OCI-LY7 (cell line): ENCODE data around the gene C1orf226. TPM values are rescaled to one million over a fixed set of nuclear protein-coding genes. Genes with fewer than 3 reads are reported as not detected.

Experiments
- BruUV-seq: library from RNA; stranded (reverse); fragments of 400-500 nt; replicated peaks from 2 replicates; lab custom pipeline; 2021; lab: Mats Ljungman, UMichigan
- CTCF ChIA-PET: fragments of 300-600 bp; sonication (Branson Sonifier 250); formaldehyde crosslinking; loops from one replicate; lab custom pipeline; 2022; ENCODE audit warnings: antibody characterized with exemption; ENCODE audit not compliant: unreplicated experiment; lab: Charles Lee
- POLR2A ChIA-PET: fragments of 300-600 bp; sonication (Branson Sonifier 250); formaldehyde crosslinking; loops from one replicate; lab custom pipeline; 2022; ENCODE audit warnings: antibody characterized with exemption; lab: Charles Lee
- DNase-seq: peaks from one replicate; pipeline ENCODE4 v3.0.0-alpha.2; 2015; ENCODE audit warnings: low spot score
- H2AFZ ChIP-seq: fragments of 200-600 bp; sonication (generic), shearing (Covaris generic); 2 replicates; pipeline ENCODE4 v1.6.1; 2014; ENCODE audit warnings: mild to moderate bottlenecking, antibody characterized with exemption, low read length, moderate library complexity
- H3K27ac ChIP-seq: fragments of 200-600 bp; sonication (generic); 2 replicates; pipeline ENCODE4 v1.5.1; 2014; ENCODE audit warnings: mixed run types, low read depth, mild to moderate bottlenecking, moderate library complexity, low read length, inconsistent platforms; ENCODE audit not compliant: poor library complexity, severe bottlenecking
- H3K36me3 ChIP-seq: fragments of 200-600 bp; sonication (generic); 2 replicates; pipeline ENCODE4 v1.6.1; 2014; ENCODE audit warnings: mild to moderate bottlenecking, antibody characterized with exemption, low read length, moderate library complexity, mixed read lengths; ENCODE audit not compliant: insufficient read depth
- H3K4me1 ChIP-seq: fragments of 200-600 bp; sonication (generic); 2 replicates; pipeline ENCODE4 v1.5.1; 2014; ENCODE audit warnings: mild to moderate bottlenecking, low read length; ENCODE audit not compliant: insufficient read depth, poor library complexity, severe bottlenecking
- H3K4me2 ChIP-seq: fragments of 200-600 bp; sonication (generic); 2 replicates; pipeline ENCODE4 v1.6.1; 2014; ENCODE audit warnings: mild to moderate bottlenecking, low read length
- H3K4me3 ChIP-seq: fragments of 200-600 bp; sonication (generic); 2 replicates; pipeline ENCODE4 v1.5.1; 2014; ENCODE audit warnings: mild to moderate bottlenecking, low read depth, low read length; ENCODE audit not compliant: poor library complexity, severe bottlenecking
- H3K79me2 ChIP-seq: fragments of 200-600 bp; sonication (generic); 2 replicates; pipeline ENCODE4 v1.6.1; 2016; ENCODE audit warnings: low read depth, mild to moderate bottlenecking, low read length, moderate library complexity, mixed read lengths; ENCODE audit not compliant: insufficient read depth
- H3K9me2 ChIP-seq: fragments of 200-600 bp; sonication (generic); 2 replicates; pipeline ENCODE4 v1.6.1; 2016; ENCODE audit warnings: mild to moderate bottlenecking, low read length, mixed read lengths; ENCODE audit not compliant: insufficient read depth
- H3K9me3 ChIP-seq: fragments of 200-600 bp; sonication (generic); 2 replicates; pipeline ENCODE4 v1.6.1; 2014; ENCODE audit warnings: mild to moderate bottlenecking, mixed run types, low read length, mixed read lengths
- H4K20me1 ChIP-seq: fragments of 200-600 bp; sonication (generic); 2 replicates; pipeline ENCODE4 v1.6.1; 2014; ENCODE audit warnings: mild to moderate bottlenecking, antibody characterized with exemption, low read length, moderate library complexity, mixed read lengths; ENCODE audit not compliant: insufficient read depth
- CTCF ChIP-seq: fragments of 200-600 bp; sonication (generic); conservative IDR thresholded peaks from 2 replicates; pipeline ENCODE4 v1.5.1; 2014; ENCODE audit warnings: mild to moderate bottlenecking, antibody characterized with exemption, low read length, moderate library complexity, mixed read lengths
- EZH2phosphoT487 ChIP-seq: fragments of 200-600 bp; sonication (generic); IDR thresholded peaks from 2 replicates; pipeline ENCODE4 v1.6.1; 2018; ENCODE audit warnings: low read depth, borderline replicate concordance, mild to moderate bottlenecking, mixed run types, antibody characterized with exemption, low read length, moderate library complexity, mixed read lengths
- intact Hi-C: fragments of 100-400 bp; cut with micrococcal nuclease; formaldehyde crosslinking; loops from one replicate; pipeline ENCODE4 v1.10.0; 2022; ENCODE audit not compliant: unreplicated experiment
- total RNA-seq, 2 experiments: library from RNA; depleted of rRNA in 1 of 2; stranded (reverse); fragments of >200 nt in 1 of 2; shearing (Covaris generic) in 1 of 2; gene quantifications; 2 replicates each; pipeline ENCODE4 v1.2.3, GENCODE V29; 2014 to 2022

C1orf226 gene
- total RNA-seq, 2 experiments from 2014 or later = not detected

DNA sequence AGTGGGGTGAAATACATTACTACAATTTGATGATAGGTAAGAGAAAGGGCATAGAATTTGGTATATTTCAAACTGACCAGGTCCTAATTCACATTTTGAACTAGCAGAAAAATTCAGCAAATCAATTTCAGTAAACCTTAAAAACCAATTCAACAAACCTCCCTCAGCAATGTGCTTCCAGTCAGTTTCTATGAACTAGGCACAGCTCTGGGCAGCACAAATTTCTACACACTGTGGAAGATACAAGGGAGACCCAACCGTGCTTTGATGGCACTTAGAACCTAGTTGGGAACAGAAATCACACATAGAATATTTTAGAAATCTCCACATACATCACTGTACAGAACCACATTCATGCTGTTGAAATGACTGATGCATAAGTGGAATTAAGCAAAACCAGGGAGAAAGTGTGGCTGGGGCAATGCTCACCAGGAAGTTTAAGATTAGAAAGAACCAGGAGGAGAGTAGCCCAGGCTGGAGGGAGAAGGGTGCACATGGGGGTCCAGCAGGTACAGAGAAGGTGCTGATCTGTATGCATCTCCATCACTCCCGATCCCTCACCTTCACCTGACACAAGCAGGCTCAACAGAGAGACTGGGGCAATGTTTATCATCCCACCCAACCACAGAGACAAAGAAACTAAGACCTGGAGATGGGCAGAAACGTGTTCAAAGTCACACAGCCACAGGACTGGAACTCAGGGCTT, 14.8 kb downstream of the C1orf226 start:
- Histone ChIP-seq H2AFZ (no peak overlapping the region), H3K36me3 (no peaks in the 10 kb centered on the region), H3K79me2 (no peaks in the 10 kb centered on the region), H3K9me2 (no peaks in the 10 kb centered on the region), H3K27ac (no peak overlapping the region), H4K20me1 (no peaks in the 10 kb centered on the region), H3K4me2 (no peak overlapping the region), H3K9me3 (no peaks in the 10 kb centered on the region), H3K4me1 (no peaks in the 10 kb centered on the region), H3K4me3 (no peak overlapping the region)
- TF ChIP-seq EZH2phosphoT487 = no peak
- no peak for TF ChIP-seq CTCF
- POLR2A ChIA-PET = no interaction called here
- CTCF ChIA-PET = no interaction called here
- BruUV-seq = no TSS peak
- DNase-seq = no peak
- intact Hi-C loops = no loop called here

GRCh38 chr1:162397039-162397448, 15.5 kb downstream of the C1orf226 start:
- H3K79me2 ChIP-seq = no peaks in the 10 kb centered on the region
- DNase-seq = no peak
- H3K27ac ChIP-seq = no peak overlapping the region
- no peaks in the 10 kb centered on the region for H3K4me1 ChIP-seq
- CTCF ChIA-PET = interaction anchor here (0.5 kb wide), 1 partner anchor 180 kb away, joined by 3 read pairs; no protein-coding TSS in a partner anchor
- POLR2A ChIA-PET = no interaction called here
- no peaks in the 10 kb centered on the region for H3K36me3 ChIP-seq
- BruUV-seq = no TSS peak
- no peak overlapping the region for H3K4me2 ChIP-seq
- H3K4me3 ChIP-seq = no peak overlapping the region
- H2AFZ ChIP-seq = no peak overlapping the region
- TF ChIP-seq EZH2phosphoT487 (no peak), CTCF (no peak)
- no peaks in the 10 kb centered on the region for H3K9me3 ChIP-seq
- intact Hi-C loops = no loop called here
- no peaks in the 10 kb centered on the region for H4K20me1 ChIP-seq
- no peaks in the 10 kb centered on the region for H3K9me2 ChIP-seq

DNA sequence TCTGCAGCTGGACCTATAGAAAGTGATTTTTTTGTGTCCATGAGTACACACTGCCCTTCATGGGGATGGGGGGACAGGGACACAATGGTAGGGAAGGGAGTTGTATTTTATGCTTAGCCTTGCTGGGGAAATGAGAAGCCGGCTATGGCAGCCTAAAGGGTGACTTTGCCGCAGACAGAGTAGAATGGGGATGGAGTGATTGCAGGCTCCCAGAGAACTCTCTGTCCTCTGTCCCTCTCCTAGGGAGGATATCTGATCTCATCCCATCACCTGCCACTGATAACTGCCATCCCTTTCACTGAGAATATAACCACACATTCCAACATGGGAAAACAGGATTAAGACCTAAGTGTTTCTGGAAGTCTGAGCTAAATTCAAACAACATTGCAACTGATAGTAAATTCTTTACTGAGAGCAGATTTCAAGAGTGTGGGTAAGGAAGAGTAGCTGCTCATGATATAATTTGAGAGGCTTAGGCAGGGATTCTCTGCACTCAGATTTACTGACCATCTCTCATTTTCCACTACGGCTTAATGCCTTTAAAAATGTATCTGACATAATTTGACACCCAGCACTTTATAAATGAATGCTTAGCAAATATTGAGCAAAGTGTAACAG, 16.5 kb downstream of the C1orf226 start:
- intact Hi-C loops = no loop called here
- H4K20me1 ChIP-seq = no peaks in the 10 kb centered on the region
- no peaks in the 10 kb centered on the region for H3K4me1 ChIP-seq
- no peak overlapping the region for H3K27ac ChIP-seq
- ChIA-PET CTCF (no interaction called here), POLR2A (interaction anchor here (1.4 kb wide), 1 partner anchor 9 kb away, joined by 4 read pairs; no protein-coding TSS in a partner anchor)
- TF ChIP-seq CTCF (no peak), EZH2phosphoT487 (no peak)
- BruUV-seq = no TSS peak
- H2AFZ ChIP-seq = no peak overlapping the region
- no peak overlapping the region for H3K4me3 ChIP-seq
- H3K4me2 ChIP-seq = no peak overlapping the region
- no peaks in the 10 kb centered on the region for H3K79me2 ChIP-seq
- H3K9me3 ChIP-seq = no peaks in the 10 kb centered on the region
- no peaks in the 10 kb centered on the region for H3K9me2 ChIP-seq
- H3K36me3 ChIP-seq = no peaks in the 10 kb centered on the region
- no peak for DNase-seq
